Measurements from ENCODE around the gene SRGN. TPM values are rescaled to one million over a fixed set of nuclear protein-coding genes. Genes with fewer than 3 reads are reported as not detected.

Gene SRGN
- total RNA-seq, 2 donors from 2014 or later: 52.7 to 55.7 TPM

GRCh38 chr10:69086001-69086509 lies 1.8 kb upstream of the SRGN start:
- no peak overlapping the region for H3K4me3 ChIP-seq
- ATAC-seq: no peak

GRCh38 chr10:69088471-69088769 lies 517 bp downstream of the SRGN start:
- peaks cover 5% of the 10 kb centered on the region for H3K4me1 ChIP-seq
- intact Hi-C loops (cut with DNase I): no loop called here
- 57 to 67% methylated on average over 3 of the region's 3 CpGs for WGBS, 2 donors
- peak overlapping the region in 3 of 4 donors; percentile 36 to 66 (median 57) for H3K27ac ChIP-seq
- H3K4me3 ChIP-seq: no peak overlapping the region
- no peak for DNase-seq
- H3K9me3 ChIP-seq: no peaks in the 10 kb centered on the region
- no peaks in the 10 kb centered on the region for H3K36me3 ChIP-seq (replicated peaks in 1 of 2; ENCODE audit: insufficient read depth in 1 of 2, low read depth in 2 of 2)
- ATAC-seq: no peak
- TF ChIP-seq POLR2A (IDR thresholded peaks at IDR 0.05): no peak
- no peak for TF ChIP-seq CTCF (IDR thresholded peaks at IDR 0.05)
- no peaks in the 10 kb centered on the region for H3K27me3 ChIP-seq

More at GRCh38 chr10:69086001-69086509, 1.8 kb upstream of the SRGN start:
- intact Hi-C loops (cut with DNase I): no loop called here
- 31 to 52% methylated on average over 9 of the region's 9 CpGs for WGBS, 2 donors
- no peaks in the 10 kb centered on the region for H3K27me3 ChIP-seq
- H3K4me1 ChIP-seq: no peaks in the 10 kb centered on the region
- H3K9me3 ChIP-seq: no peaks in the 10 kb centered on the region
- peak overlapping the region in 2 of 4 donors; percentile 20 to 76 for H3K27ac ChIP-seq
- TF ChIP-seq POLR2A (IDR thresholded peaks at IDR 0.05) (peak in 1 of 3 donors; percentile 31), CTCF (IDR thresholded peaks at IDR 0.05) (no peak)
- no peak for DNase-seq
- no peaks in the 10 kb centered on the region for H3K36me3 ChIP-seq (replicated peaks in 1 of 2; ENCODE audit: insufficient read depth in 1 of 2, low read depth in 2 of 2)

GRCh38 chr10:69088801-69089501 lies 1.0 kb downstream of the SRGN start:
- Histone ChIP-seq H3K4me1 (peaks cover 5% of the 10 kb centered on the region), H3K27ac (peak overlapping the region in 3 of 4 donors; percentile 36 to 66 (median 57)), H3K36me3 (replicated peaks in 1 of 2; ENCODE audit: insufficient read depth in 1 of 2, low read depth in 2 of 2) (no peaks in the 10 kb centered on the region), H3K4me3 (no peak overlapping the region), H3K27me3 (no peaks in the 10 kb centered on the region), H3K9me3 (no peaks in the 10 kb centered on the region)
- ATAC-seq (no peak), DNase-seq (peak in 1 of 4 donors; percentile 36)
- TF ChIP-seq POLR2A (IDR thresholded peaks at IDR 0.05) (peak in 1 of 3 donors; percentile 52), CTCF (IDR thresholded peaks at IDR 0.05) (no peak)
- WGBS, 2 donors: 61 to 69% methylated on average over 10 of the region's 10 CpGs
- intact Hi-C loops (cut with DNase I): no loop called here

DNA sequence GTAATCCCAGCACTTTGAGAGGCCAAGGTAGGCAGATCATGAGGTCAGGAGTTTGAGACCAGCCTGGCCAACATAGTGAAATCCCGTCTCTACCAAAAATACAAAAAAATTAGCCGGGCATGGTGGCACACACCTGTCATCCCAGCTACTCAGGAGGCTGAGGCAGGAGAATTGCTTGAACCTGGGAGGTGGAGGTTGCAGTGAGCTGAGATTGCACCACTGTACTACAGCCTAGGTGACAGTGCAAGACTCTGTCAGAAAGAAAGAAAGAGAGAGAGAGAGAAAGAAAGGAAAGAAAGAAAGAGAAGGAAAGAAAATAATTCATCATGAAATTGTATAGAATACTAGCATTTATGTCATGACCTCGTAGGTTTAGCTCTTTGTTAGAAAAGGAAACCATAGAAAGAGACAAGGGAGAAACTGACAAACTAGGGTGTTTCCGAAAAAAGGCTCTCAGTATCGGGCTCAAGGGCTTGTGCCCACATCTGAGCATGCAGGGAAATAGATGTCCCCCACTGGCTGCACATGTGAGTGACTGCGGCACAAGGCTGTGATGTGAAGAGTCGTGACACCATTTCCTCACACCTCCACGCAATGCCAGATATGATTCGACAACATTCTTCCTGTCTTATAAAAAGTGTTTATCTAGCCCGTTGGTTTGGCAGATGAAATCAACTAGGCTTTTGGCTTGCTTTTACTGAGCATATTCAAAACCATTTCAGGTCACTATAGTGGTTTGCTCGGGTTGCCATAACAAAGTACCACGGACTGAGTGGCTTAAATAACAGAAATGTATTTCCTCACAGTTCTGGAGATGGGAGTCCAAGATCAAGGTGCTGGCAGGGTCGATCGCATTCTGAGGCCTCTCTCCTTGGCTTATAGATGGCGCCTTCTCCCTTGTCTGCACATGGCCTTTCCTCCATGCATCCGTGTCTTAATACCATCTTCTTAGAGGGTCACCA lies 2.0 kb downstream of the SRGN start:
- no peak overlapping the region for H3K4me3 ChIP-seq
- 65 to 66% methylated on average over 16 of the region's 16 CpGs for WGBS, 2 donors
- peak overlapping the region in 2 of 4 donors; percentile 12 to 66 for H3K27ac ChIP-seq
- TF ChIP-seq CTCF (IDR thresholded peaks at IDR 0.05): no peak
- TF ChIP-seq POLR2A (IDR thresholded peaks at IDR 0.05): peak in 1 of 3 donors; percentile 56
- H3K36me3 ChIP-seq (replicated peaks in 1 of 2; ENCODE audit: insufficient read depth in 1 of 2, low read depth in 2 of 2): no peaks in the 10 kb centered on the region
- intact Hi-C loops (cut with DNase I): loop anchor here (10.0 kb wide), 1 partner anchor 85 kb away; no protein-coding TSS in a partner anchor
- DNase-seq (peak in 2 of 4 donors; percentile 17 to 54), ATAC-seq (no peak)
- no peaks in the 10 kb centered on the region for H3K9me3 ChIP-seq
- no peaks in the 10 kb centered on the region for H3K27me3 ChIP-seq
- H3K4me1 ChIP-seq: peaks cover 5% of the 10 kb centered on the region

All from body of pancreas (tissue), 4 donors.